T-cell (primary cell): ENCODE data around the gene TMEM214. TPM values are rescaled to one million over a fixed set of nuclear protein-coding genes. Genes with fewer than 3 reads are reported as not detected.

ENCODE experiments used
- ATAC-seq, 4 experiments: fragments of 200-7000 bp in 3 of 4; fragments of 150-1000 bp in 1 of 4; cut with Tn5 transposase; replicated peaks in 1 of 4; 1 replicate in 3 of 4; 2 replicates in 1 of 4; pipeline ENCODE4 v1.10.0; 2021; ENCODE audit warnings: moderate library complexity in 3 of 4, mild to moderate bottlenecking in 2 of 4, moderate number of reproducible peaks in 1 of 4
- CTCF ChIA-PET, 2 donors: fragments of 300-600 bp; sonication (Branson Sonifier 250); formaldehyde crosslinking; loops; one replicate each; lab custom pipeline; 2022; ENCODE audit warnings: antibody characterized with exemption in 2 of 2; lab: Charles Lee
- POLR2A ChIA-PET, 2 donors: fragments of 300-600 bp; sonication (Branson Sonifier 250); formaldehyde crosslinking; loops; one replicate each; lab custom pipeline; 2022; ENCODE audit warnings: antibody characterized with exemption in 2 of 2; lab: Charles Lee
- DNase-seq, 35 experiments: peaks; one replicate each; pipeline versions ENCODE4 v3.0.0 to v3.0.0-alpha.2; 2013 to 2023
- H3K27ac ChIP-seq: one replicate; pipeline ENCODE4 v1.5.1; 2013; ENCODE audit warnings: low read length
- H3K27me3 ChIP-seq, 2 experiments: replicated peaks in 1 of 2; 1 replicate in 1 of 2; 2 replicates in 1 of 2; pipeline versions ENCODE4 v1.6.1 to v1.7.0; 2013; ENCODE audit warnings: low read length in 1 of 2, mixed read lengths in 1 of 2; ENCODE audit not compliant: control insufficient read depth in 2 of 2, insufficient read depth in 2 of 2; ENCODE audit errors: extremely low read depth in 1 of 2
- H3K36me3 ChIP-seq, 2 donors: 1 replicate in 1 of 2; 2 replicates in 1 of 2; pipeline versions ENCODE4 v1.6.1 to v1.7.0; 2013; ENCODE audit warnings: low read length in 1 of 2; ENCODE audit not compliant: control insufficient read depth in 2 of 2, insufficient read depth in 1 of 2; ENCODE audit errors: extremely low read depth in 1 of 2
- H3K4me1 ChIP-seq, 2 experiments: 1 replicate in 1 of 2; 2 replicates in 1 of 2; pipeline versions ENCODE4 v1.6.1 to v1.7.0; 2013; ENCODE audit warnings: low read length in 2 of 2, mixed read lengths in 1 of 2; ENCODE audit not compliant: insufficient read depth in 2 of 2, control insufficient read depth in 1 of 2; ENCODE audit errors: extremely low read depth in 1 of 2
- H3K4me3 ChIP-seq, 2 donors: 1 replicate in 1 of 2; 2 replicates in 1 of 2; pipeline versions ENCODE4 v1.5.1 to v1.7.0; 2013; ENCODE audit warnings: mild to moderate bottlenecking in 2 of 2, low read length in 1 of 2, moderate library complexity in 1 of 2; ENCODE audit not compliant: control insufficient read depth in 1 of 2; ENCODE audit errors: extremely low read depth in 1 of 2
- H3K9me3 ChIP-seq: 2 replicates; pipeline ENCODE4 v1.7.0; 2013
- H3K27ac Mint-ChIP-seq, 2 donors: one replicate each; pipeline ENCODE4 v1.8.0; 2020 to 2021; ENCODE audit warnings: mild to moderate bottlenecking in 2 of 2, mixed read lengths in 2 of 2
- H3K27me3 Mint-ChIP-seq, 2 donors: one replicate each; pipeline ENCODE4 v1.8.0; 2021 to 2022; ENCODE audit warnings: mixed read lengths in 2 of 2
- H3K36me3 Mint-ChIP-seq: one replicate; pipeline ENCODE4 v1.8.0; 2021; ENCODE audit warnings: mixed read lengths
- H3K4me1 Mint-ChIP-seq, 3 donors: one replicate each; pipeline ENCODE4 v1.8.0; 2020 to 2022; ENCODE audit warnings: mixed read lengths in 3 of 3, mild to moderate bottlenecking in 1 of 3
- H3K4me3 Mint-ChIP-seq, 3 donors: one replicate each; pipeline ENCODE4 v1.8.0; 2020 to 2022; ENCODE audit warnings: mild to moderate bottlenecking in 3 of 3, mixed read lengths in 3 of 3, moderate library complexity in 3 of 3
- H3K9me3 Mint-ChIP-seq, 3 donors: one replicate each; pipeline ENCODE4 v1.8.0; 2020 to 2022; ENCODE audit warnings: mixed read lengths in 3 of 3
- WGBS: methylation state at CpG from one replicate; pipeline ENCODE4 v1.1.5; 2013; ENCODE audit warnings: missing lambda C conversion rate; ENCODE audit not compliant: insufficient coverage; 5-methylcytosine and 5-hydroxymethylcytosine counted together
- total RNA-seq, 35 experiments: library from RNA in 6 of 35; stranded (reverse) in 6 of 35; fragments of 120-200 nt in 1 of 35; gene quantifications; one replicate each; pipeline versions ENCODE4 v1.2.1 to v1.2.4 and lab custom pipeline; 2013 to 2026

The TMEM214 gene, protein sequence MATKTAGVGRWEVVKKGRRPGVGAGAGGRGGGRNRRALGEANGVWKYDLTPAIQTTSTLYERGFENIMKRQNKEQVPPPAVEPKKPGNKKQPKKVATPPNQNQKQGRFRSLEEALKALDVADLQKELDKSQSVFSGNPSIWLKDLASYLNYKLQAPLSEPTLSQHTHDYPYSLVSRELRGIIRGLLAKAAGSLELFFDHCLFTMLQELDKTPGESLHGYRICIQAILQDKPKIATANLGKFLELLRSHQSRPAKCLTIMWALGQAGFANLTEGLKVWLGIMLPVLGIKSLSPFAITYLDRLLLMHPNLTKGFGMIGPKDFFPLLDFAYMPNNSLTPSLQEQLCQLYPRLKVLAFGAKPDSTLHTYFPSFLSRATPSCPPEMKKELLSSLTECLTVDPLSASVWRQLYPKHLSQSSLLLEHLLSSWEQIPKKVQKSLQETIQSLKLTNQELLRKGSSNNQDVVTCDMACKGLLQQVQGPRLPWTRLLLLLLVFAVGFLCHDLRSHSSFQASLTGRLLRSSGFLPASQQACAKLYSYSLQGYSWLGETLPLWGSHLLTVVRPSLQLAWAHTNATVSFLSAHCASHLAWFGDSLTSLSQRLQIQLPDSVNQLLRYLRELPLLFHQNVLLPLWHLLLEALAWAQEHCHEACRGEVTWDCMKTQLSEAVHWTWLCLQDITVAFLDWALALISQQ
- total RNA-seq (10 to 100 TPM; 37.6 to 84.5 (median 71.6) TPM), total RNA-seq (lab: John Stamatoyannopoulos, UW) (24.6 to 71.0 (median 39.8) reads per million in 29 experiments)
- total RNA-seq (2013): 27.4 TPM

DNA sequence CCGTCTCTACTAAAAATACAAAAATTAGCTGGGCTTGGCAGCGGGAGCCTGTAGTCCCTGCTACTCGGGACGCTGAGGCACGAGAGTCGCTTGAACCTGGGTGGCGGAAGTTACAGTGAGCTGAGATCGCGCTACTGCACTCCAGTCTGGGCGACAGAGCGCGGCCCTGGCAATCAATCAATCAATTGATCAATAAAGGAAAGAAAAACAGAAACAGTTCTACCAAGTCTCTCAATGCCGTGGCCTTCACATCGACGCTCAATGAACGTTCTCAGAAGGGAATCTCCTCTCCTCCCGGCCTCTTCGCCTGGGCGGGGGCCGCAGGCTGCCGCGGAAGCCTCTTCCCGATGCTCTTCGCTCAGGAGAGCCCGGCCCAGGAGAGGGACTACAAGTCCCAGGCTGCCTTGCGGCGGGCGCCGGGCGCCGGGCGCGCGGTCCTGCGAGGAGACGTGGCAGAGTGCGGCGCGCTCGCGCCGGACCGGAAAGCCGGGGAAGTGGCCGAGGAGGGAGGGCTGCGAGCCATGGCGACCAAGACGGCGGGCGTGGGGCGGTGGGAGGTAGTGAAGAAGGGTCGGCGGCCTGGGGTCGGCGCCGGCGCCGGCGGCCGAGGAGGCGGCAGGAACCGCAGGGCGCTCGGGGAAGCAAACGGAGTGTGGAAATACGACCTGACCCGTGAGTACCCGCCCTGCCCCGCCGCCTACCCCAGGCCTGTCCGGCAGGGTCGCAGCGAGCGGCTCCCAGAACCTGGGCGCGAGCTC, at the start of gene TMEM214:
Gene TMEM214 (plus strand): TSS at position 471 of the 758 bp plus-strand sequence. CDS start 51 bp downstream, at position 522.
- 1% methylated on average over 74 of the region's 76 CpGs for WGBS
- peaks cover 7 to 36% of the 10 kb centered on the region in 2 experiments for H3K4me1 ChIP-seq
- H3K27ac ChIP-seq: peak within 1 kb of the TSS; percentile 82
- Mint-ChIP-seq H3K4me3 (peak within 1 kb of the TSS; percentile 90 to 93 (median 91)), H3K4me1 (peaks cover 25 to 52% (median 38%) of the 10 kb centered on the region in 3 donors), H3K27ac (peak within 1 kb of the TSS; percentile 87 to 91), H3K9me3 (no peaks in the 10 kb centered on the region), H3K36me3 (peaks cover 21% of the 10 kb centered on the region), H3K27me3 (no peaks in the 10 kb centered on the region)
- ChIA-PET CTCF (no interaction called here), POLR2A (interaction anchor here in 1 of 2 donors (0.6 to 0.7 kb wide), 3 partner anchors 20 to 340 kb away, joined by 3 to 15 read pairs (median 7); no protein-coding TSS in a partner anchor)
- peak within 1 kb of the TSS; percentile 77 to 87 for H3K4me3 ChIP-seq
- DNase-seq: peak; percentile 30 to 81 (median 64)
- H3K36me3 ChIP-seq: peaks cover 14 to 30% of the 10 kb centered on the region in 2 donors
- no peaks in the 10 kb centered on the region for H3K27me3 ChIP-seq
- no peaks in the 10 kb centered on the region for H3K9me3 ChIP-seq
- ATAC-seq: peak; percentile 95 to 99 (median 98)

DNA sequence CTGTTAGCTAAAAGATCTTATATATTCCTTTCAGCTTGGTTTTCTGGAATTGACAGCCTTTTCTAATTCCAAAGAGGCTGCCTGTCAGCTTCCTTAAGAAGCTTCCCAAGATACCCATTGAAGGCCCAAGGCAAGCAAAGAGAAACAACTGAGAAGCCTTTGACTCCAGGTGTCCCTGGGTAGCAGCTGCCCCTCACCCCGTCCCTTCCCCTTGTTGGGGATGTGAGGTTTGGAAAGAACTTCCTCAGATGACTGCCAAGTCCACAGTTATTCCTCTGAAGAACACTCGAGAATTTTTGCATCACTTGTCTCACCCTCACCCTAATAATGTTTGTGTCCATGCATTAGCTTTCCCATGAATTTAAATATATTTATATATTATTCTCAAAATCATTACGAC, 49.0 kb upstream of the TMEM214 start:
- no peaks in the 10 kb centered on the region for H3K9me3 Mint-ChIP-seq
- no peaks in the 10 kb centered on the region for H3K27me3 Mint-ChIP-seq
- ATAC-seq: no peak
- DNase-seq: no peak
- WGBS: no CpG with 5 or more reads among the region's 3 CpGs
- H3K27ac Mint-ChIP-seq: no peak overlapping the region
- H3K27me3 ChIP-seq: no peaks in the 10 kb centered on the region
- H3K36me3 Mint-ChIP-seq: peaks cover 5% of the 10 kb centered on the region
- no peaks in the 10 kb centered on the region for H3K4me1 Mint-ChIP-seq
- no peaks in the 10 kb centered on the region for H3K9me3 ChIP-seq
- no peak overlapping the region for H3K27ac ChIP-seq
- H3K36me3 ChIP-seq: no peaks in the 10 kb centered on the region
- no peak overlapping the region for H3K4me3 Mint-ChIP-seq
- ChIA-PET CTCF (interaction anchor here in 1 of 2 donors (0.9 kb wide), 1 partner anchor 51 kb away, joined by 3 read pairs; no protein-coding TSS in a partner anchor), POLR2A (no interaction called here)
- no peak overlapping the region for H3K4me3 ChIP-seq
- H3K4me1 ChIP-seq: no peaks in the 10 kb centered on the region

DNA sequence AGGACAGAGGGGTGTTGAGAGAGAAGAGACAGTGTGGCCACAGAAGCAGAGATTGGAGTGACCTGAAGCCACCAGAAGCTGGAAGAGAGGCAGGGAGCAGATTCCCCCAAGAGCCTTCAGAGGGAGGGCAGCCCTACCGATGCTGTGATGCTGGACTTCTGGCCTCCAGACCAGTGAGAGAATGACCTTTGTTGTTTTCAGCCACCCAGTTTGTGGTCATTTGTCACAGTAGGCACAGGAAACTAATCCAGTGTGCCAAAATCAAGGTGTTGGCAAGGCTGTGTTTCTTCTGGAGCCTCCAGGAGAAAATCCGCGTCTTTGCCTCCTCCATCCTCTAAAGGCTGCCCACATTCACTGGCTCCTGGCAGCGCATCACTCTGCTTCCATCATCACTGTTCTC, 47.0 kb upstream of the TMEM214 start:
- H3K9me3 Mint-ChIP-seq: no peaks in the 10 kb centered on the region
- ATAC-seq (no peak), DNase-seq (no peak)
- ChIA-PET CTCF (no interaction called here), POLR2A (no interaction called here)
- peaks cover 5% of the 10 kb centered on the region for H3K36me3 Mint-ChIP-seq
- H3K27me3 ChIP-seq: no peaks in the 10 kb centered on the region
- no peaks in the 10 kb centered on the region for H3K9me3 ChIP-seq
- no peak overlapping the region for H3K4me3 ChIP-seq
- no peaks in the 10 kb centered on the region for H3K4me1 ChIP-seq
- WGBS: 97% methylated on average over 3 of the region's 4 CpGs
- H3K36me3 ChIP-seq: no peaks in the 10 kb centered on the region
- no peak overlapping the region for H3K27ac Mint-ChIP-seq
- no peaks in the 10 kb centered on the region for H3K27me3 Mint-ChIP-seq
- no peak overlapping the region for H3K27ac ChIP-seq
- no peak overlapping the region for H3K4me3 Mint-ChIP-seq
- no peaks in the 10 kb centered on the region for H3K4me1 Mint-ChIP-seq

DNA sequence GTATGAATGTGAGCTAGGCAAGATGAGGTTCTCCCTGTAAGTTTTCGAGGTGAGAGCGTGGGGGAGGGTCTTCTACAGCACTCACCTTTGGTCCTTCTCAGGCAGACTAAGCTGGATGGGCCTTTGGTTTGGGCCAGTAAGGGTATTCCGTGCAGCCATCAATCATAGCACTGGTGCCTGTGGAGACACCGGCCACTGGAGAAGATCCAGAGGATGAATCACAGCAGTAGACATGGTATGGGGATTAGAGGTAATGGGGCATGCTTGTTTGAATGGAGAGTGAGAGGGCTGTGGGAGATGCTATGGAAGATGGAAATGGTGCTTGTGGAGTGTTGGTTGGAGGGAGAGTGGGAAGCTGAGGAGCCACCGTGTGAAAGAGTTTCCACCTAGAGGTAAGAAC, 46.2 kb upstream of the TMEM214 start:
- Mint-ChIP-seq H3K36me3 (peaks cover 5% of the 10 kb centered on the region), H3K4me1 (no peaks in the 10 kb centered on the region), H3K9me3 (no peaks in the 10 kb centered on the region), H3K27me3 (no peaks in the 10 kb centered on the region), H3K4me3 (no peak overlapping the region), H3K27ac (no peak overlapping the region)
- ChIA-PET CTCF (no interaction called here), POLR2A (no interaction called here)
- no peak overlapping the region for H3K4me3 ChIP-seq
- no peaks in the 10 kb centered on the region for H3K4me1 ChIP-seq
- no peaks in the 10 kb centered on the region for H3K36me3 ChIP-seq
- no peaks in the 10 kb centered on the region for H3K9me3 ChIP-seq
- no peak for ATAC-seq
- no peaks in the 10 kb centered on the region for H3K27me3 ChIP-seq
- no peak overlapping the region for H3K27ac ChIP-seq
- WGBS: 83% methylated on average over 4 of the region's 5 CpGs
- DNase-seq: no peak

DNA sequence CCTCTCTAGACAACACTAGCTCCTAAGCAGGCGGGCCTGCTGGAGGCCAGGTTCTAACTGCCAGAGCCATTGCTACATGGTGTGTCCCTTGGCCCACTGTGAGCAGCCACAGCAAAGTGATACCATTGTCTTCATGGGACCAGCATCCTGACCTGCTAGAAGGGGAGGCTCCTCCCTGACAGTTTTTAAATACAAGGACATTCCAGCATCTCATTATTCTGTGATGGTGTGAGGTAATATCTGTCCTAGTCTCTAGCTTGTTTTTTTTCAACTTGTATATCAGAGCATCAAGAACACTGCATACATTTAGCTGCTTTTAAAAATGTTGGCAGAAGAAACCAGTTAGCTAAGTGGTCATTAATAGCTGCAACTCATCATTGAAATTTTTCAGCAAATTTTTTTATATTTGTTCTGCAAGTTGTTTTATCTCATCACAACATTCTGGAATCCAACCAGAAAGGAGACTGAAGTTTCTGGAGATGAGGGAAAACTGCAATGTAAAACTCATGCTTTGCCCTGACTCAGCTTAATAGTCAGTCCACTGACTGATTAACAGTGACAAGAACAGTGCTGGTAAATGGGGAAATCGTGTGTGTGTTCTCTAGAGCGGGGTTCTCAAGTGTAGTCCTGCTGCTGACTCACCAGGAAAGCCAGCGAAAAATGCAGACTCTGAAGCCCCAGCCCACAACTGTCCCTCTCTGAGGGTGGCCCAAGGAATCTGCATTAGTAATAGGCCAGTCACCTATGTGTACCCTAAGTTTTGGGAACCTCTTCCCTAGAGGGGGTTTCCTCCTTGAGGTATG, 44.5 kb upstream of the TMEM214 start:
- H3K9me3 ChIP-seq: no peaks in the 10 kb centered on the region
- POLR2A ChIA-PET: no interaction called here
- no peaks in the 10 kb centered on the region for H3K27me3 ChIP-seq
- Mint-ChIP-seq H3K4me3 (no peak overlapping the region), H3K27me3 (no peaks in the 10 kb centered on the region), H3K36me3 (peaks cover 6% of the 10 kb centered on the region), H3K27ac (no peak overlapping the region), H3K9me3 (no peaks in the 10 kb centered on the region), H3K4me1 (no peaks in the 10 kb centered on the region)
- H3K4me1 ChIP-seq: no peaks in the 10 kb centered on the region
- 86% methylated on average over 1 of the region's 4 CpGs for WGBS
- H3K4me3 ChIP-seq: no peak overlapping the region
- ATAC-seq (no peak), DNase-seq (no peak)
- H3K36me3 ChIP-seq: no peaks in the 10 kb centered on the region
- CTCF ChIA-PET: no interaction called here
- H3K27ac ChIP-seq: no peak overlapping the region
